Right renal pelvis (tissue), 4 donors: ENCODE data around the gene OLFML2B. TPM values are rescaled to one million over a fixed set of nuclear protein-coding genes. Genes with fewer than 3 reads are reported as not detected.

Source experiments
- DNase-seq, 4 donors: peaks; one replicate each; pipeline ENCODE4 v3.0.0-alpha.2; 2013; ENCODE audit warnings: low read depth in 4 of 4, low spot score in 3 of 4, missing footprints in 1 of 4
- polyA plus RNA-seq, 4 donors: library from polyadenylated mRNA; unstranded; fragments of 120-200 nt; gene quantifications; one replicate each; pipeline ENCODE4 v1.2.1, GENCODE V29; 2013; ENCODE audit not compliant: insufficient read length in 4 of 4

OLFML2B gene
- polyA plus RNA-seq, 4 donors, result 9.3 to 15.1 (median 10.2) TPM

- no peak for DNase-seq
These were observed 14.0 kb downstream of the OLFML2B start for GRCh38 chr1:162009501-162010174.

- DNase-seq, result no peak
These were observed 14.9 kb downstream of the OLFML2B start for GRCh38 chr1:162008799-162009198.

- DNase-seq, result no peak
These were observed 16.2 kb downstream of the OLFML2B start for GRCh38 chr1:162007466-162007865.

GRCh38 chr1:162006081-162006480, 17.6 kb downstream of the OLFML2B start:
- no peak for DNase-seq

- DNase-seq, result no peak
These were observed 19.2 kb downstream of the OLFML2B start for GRCh38 chr1:162004441-162004950.

- no peak for DNase-seq
These were observed 19.8 kb downstream of the OLFML2B start for GRCh38 chr1:162003830-162004215.

GRCh38 chr1:162003061-162003829, 20.4 kb downstream of the OLFML2B start:
- no peak for DNase-seq

- DNase-seq, result no peak
These were observed 23.6 kb downstream of the OLFML2B start for GRCh38 chr1:162000053-162000420.

GRCh38 chr1:161999301-162000052, 24.2 kb downstream of the OLFML2B start:
- DNase-seq, result no peak

GRCh38 chr1:161998811-161999210, 24.9 kb downstream of the OLFML2B start:
- DNase-seq, result no peak

GRCh38 chr1:161997152-161997551, 26.5 kb downstream of the OLFML2B start:
- DNase-seq, result no peak

GRCh38 chr1:161994175-161994668, 29.4 kb downstream of the OLFML2B start:
- DNase-seq, result no peak

- DNase-seq, result no peak
These were observed 30.1 kb downstream of the OLFML2B start for GRCh38 chr1:161993576-161993975.

GRCh38 chr1:161989786-161990185, 33.9 kb downstream of the OLFML2B start:
- DNase-seq, result no peak

GRCh38 chr1:161989108-161989507, 34.6 kb downstream of the OLFML2B start:
- no peak for DNase-seq

- DNase-seq, result no peak
These were observed 35.3 kb downstream of the OLFML2B start for GRCh38 chr1:161988413-161988812.

- DNase-seq, result no peak
These were observed 35.8 kb downstream of the OLFML2B start for GRCh38 chr1:161987872-161988271.

- no peak for DNase-seq
These were observed 36.4 kb downstream of the OLFML2B start for GRCh38 chr1:161987303-161987702.

GRCh38 chr1:161986328-161986727, 37.3 kb downstream of the OLFML2B start:
- DNase-seq, result no peak

- DNase-seq, result no peak
These were observed 38.3 kb downstream of the OLFML2B start for GRCh38 chr1:161985301-161985822.

GRCh38 chr1:161983725-161984124, 39.9 kb downstream of the OLFML2B start:
- no peak for DNase-seq
